HEK293 (cell line): ENCODE measurements around the gene AP1G2.

Experiments
- CTCF ChIA-PET: fragments of 350-600 bp; formaldehyde crosslinking; extraction: SDS; loops from one replicate; lab custom pipeline; 2021; ENCODE audit warnings: antibody characterized with exemption; lab: Yijun Ruan, JAX
- POLR2A ChIA-PET: fragments of 300-600 bp; formaldehyde crosslinking; extraction: SDS; loops from one replicate; lab custom pipeline; 2020; ENCODE audit warnings: antibody characterized with exemption, inconsistent platforms; lab: Yijun Ruan, JAX
- H3K27ac ChIP-seq: fragments of 200-500 bp; sonication (Bioruptor generic); 2 replicates; pipeline ENCODE4 v1.5.1; 2014; ENCODE audit warnings: low read depth, low read length, control low read depth, inconsistent platforms; ENCODE audit errors: extremely low read depth
- H3K36me3 ChIP-seq, 2 experiments: fragments of 200-500 bp in 1 of 2; sonication (Bioruptor generic) in 1 of 2; 1 replicate in 1 of 2; 2 replicates in 1 of 2; pipeline ENCODE4 v1.5.1; 2014 to 2017; ENCODE audit warnings: inconsistent platforms in 2 of 2, low read length in 2 of 2; ENCODE audit not compliant: control insufficient read depth in 2 of 2, insufficient read depth in 1 of 2
- H3K4me1 ChIP-seq: fragments of 200-500 bp; sonication (Bioruptor generic); 2 replicates; pipeline ENCODE4 v1.5.1; 2014; ENCODE audit warnings: mild to moderate bottlenecking, low read length, inconsistent platforms; ENCODE audit not compliant: control insufficient read depth, insufficient read depth
- H3K4me3 ChIP-seq: 2 replicates; pipeline ENCODE4 v1.5.1; 2011; ENCODE audit warnings: low read depth, mild to moderate bottlenecking, control low read depth, low read length, moderate library complexity
- H3K9me3 ChIP-seq: fragments of 200-500 bp; sonication (Bioruptor generic); 2 replicates; pipeline ENCODE4 v1.5.1; 2014; ENCODE audit warnings: low read depth, low read length, inconsistent platforms; ENCODE audit not compliant: control insufficient read depth, insufficient read depth
- GLIS2 ChIP-seq: fragments of 450-650 bp; formaldehyde crosslinking; IDR thresholded peaks from 2 replicates; pipeline ENCODE4 v1.5.1; 2016; ENCODE audit warnings: missing biosample characterization, missing genetic modification characterization
- HOXA7 ChIP-seq: sonication (generic); formaldehyde crosslinking; IDR thresholded peaks from 2 replicates; pipeline ENCODE4 v1.8.1; 2022; ENCODE audit warnings: missing genetic modification reagents, borderline replicate concordance
- KLF17 ChIP-seq: fragments of 450-650 bp; formaldehyde crosslinking; IDR thresholded peaks from 2 replicates; pipeline ENCODE4 v1.5.1; 2016; ENCODE audit warnings: missing biosample characterization, missing genetic modification characterization
- ZBTB8A ChIP-seq: fragments of 450-650 bp; formaldehyde crosslinking; IDR thresholded peaks from 2 replicates; pipeline ENCODE4 v1.5.1; 2016; ENCODE audit warnings: missing biosample characterization, missing genetic modification characterization
- ZNF114 ChIP-seq: fragments of 450-650 bp; formaldehyde crosslinking; IDR thresholded peaks from 2 replicates; pipeline ENCODE4 v1.5.0; 2017; ENCODE audit warnings: missing biosample characterization, missing genetic modification characterization
- ZNF138 ChIP-seq: fragments of 450-650 bp; formaldehyde crosslinking; IDR thresholded peaks from 2 replicates; pipeline ENCODE4 v1.5.1; 2016; ENCODE audit warnings: missing biosample characterization, missing genetic modification characterization, borderline replicate concordance
- ZNF211 ChIP-seq: fragments of 450-650 bp; formaldehyde crosslinking; IDR thresholded peaks from 2 replicates; pipeline ENCODE4 v1.5.1; 2016; ENCODE audit warnings: low read depth, missing biosample characterization, missing genetic modification characterization
- ZNF24 ChIP-seq: fragments of 450-650 bp; formaldehyde crosslinking; IDR thresholded peaks from 2 replicates; pipeline ENCODE4 v1.5.1; 2016; ENCODE audit warnings: missing biosample characterization, missing genetic modification characterization
- ZNF266 ChIP-seq: fragments of 450-650 bp; formaldehyde crosslinking; IDR thresholded peaks from 2 replicates; pipeline ENCODE4 v1.5.1; 2016; ENCODE audit warnings: missing biosample characterization, missing genetic modification characterization, low read depth
- ZNF366 ChIP-seq: fragments of 450-650 bp; formaldehyde crosslinking; conservative IDR thresholded peaks from 2 replicates; pipeline ENCODE4 v1.5.1; 2016; ENCODE audit warnings: missing biosample characterization, missing genetic modification characterization
- ZNF37A ChIP-seq: fragments of 450-650 bp; IDR thresholded peaks from 2 replicates; pipeline ENCODE4 v1.5.1; 2018; ENCODE audit warnings: missing biosample characterization, missing genetic modification characterization
- ZNF433 ChIP-seq: fragments of 450-650 bp; formaldehyde crosslinking; IDR thresholded peaks from 2 replicates; pipeline ENCODE4 v1.5.1; 2016; ENCODE audit warnings: missing biosample characterization, missing genetic modification characterization, low read depth
- ZNF501 ChIP-seq: fragments of 450-650 bp; formaldehyde crosslinking; IDR thresholded peaks from 2 replicates; pipeline ENCODE4 v1.5.1; 2016; ENCODE audit warnings: missing biosample characterization, missing genetic modification characterization
- ZNF514 ChIP-seq: fragments of 450-650 bp; formaldehyde crosslinking; IDR thresholded peaks from 2 replicates; pipeline ENCODE4 v1.5.1; 2016; ENCODE audit warnings: missing biosample characterization, missing genetic modification characterization
- ZNF529 ChIP-seq: fragments of 450-650 bp; formaldehyde crosslinking; IDR thresholded peaks from 2 replicates; pipeline ENCODE4 v1.5.1; 2017; ENCODE audit warnings: missing genetic modification characterization, missing biosample characterization; ENCODE audit not compliant: insufficient replicate concordance
- ZNF596 ChIP-seq: fragments of 450-650 bp; IDR thresholded peaks from 2 replicates; pipeline ENCODE4 v1.5.0; 2018; ENCODE audit warnings: missing biosample characterization, mild to moderate bottlenecking, missing genetic modification characterization, moderate library complexity
- ZNF624 ChIP-seq: fragments of 450-650 bp; formaldehyde crosslinking; IDR thresholded peaks from 2 replicates; pipeline ENCODE4 v1.5.1; 2017; ENCODE audit warnings: missing biosample characterization, missing genetic modification characterization
- ZSCAN16 ChIP-seq: fragments of 450-650 bp; formaldehyde crosslinking; IDR thresholded peaks from 2 replicates; pipeline ENCODE4 v1.5.1; 2016; ENCODE audit warnings: missing biosample characterization, missing genetic modification characterization
- ZSCAN5A ChIP-seq: fragments of 450-650 bp; formaldehyde crosslinking; IDR thresholded peaks from 2 replicates; pipeline ENCODE4 v1.5.1; 2016; ENCODE audit warnings: missing biosample characterization, missing genetic modification characterization
- TF ChIP-seq, protein P1 (sequence below): fragments of 450-650 bp; formaldehyde crosslinking; conservative IDR thresholded peaks from 2 replicates; pipeline ENCODE4 v1.5.1; 2016; ENCODE audit warnings: low read depth, missing biosample characterization, missing genetic modification characterization

AP1G2 gene

GRCh38 chr14:23558346-23559009 is 9.1 kb downstream of the AP1G2 start:
- H3K4me1 ChIP-seq = peaks cover 7% of the 10 kb centered on the region
- peaks cover 10 to 57% of the 10 kb centered on the region in 2 experiments; a peak in 2 of 3 replicates for H3K36me3 ChIP-seq
- ChIA-PET CTCF (interaction anchor here (0.5 to 10.1 kb wide), 15 partner anchors 9 to 689 kb away, joined by 3 to 338 read pairs (median 4); partner anchors contain the start of genes AP1G2 and PABPN1), POLR2A (interaction anchor here (0.6 to 1.5 kb wide), 5 partner anchors 80 to 580 kb away, joined by 3 to 5 read pairs (median 3); partner anchors contain the start of genes BCL2L2, PABPN1 and PSME1)
- no peaks in the 10 kb centered on the region for H3K9me3 ChIP-seq
- H3K4me3 ChIP-seq = no peak overlapping the region
- no peak for TF ChIP-seq ZSCAN16 (tag by site-specific recombination)
- no peak for TF ChIP-seq ZNF211 (tag by site-specific recombination)
- TF ChIP-seq ZNF114 = no peak
- no peak for TF ChIP-seq HOXA7 (CRISPR knock-in tag)
- no peak for TF ChIP-seq ZNF624
- no peak for TF ChIP-seq ZNF501 (tag by site-specific recombination)
- no peak for TF ChIP-seq ZNF514
- TF ChIP-seq ZNF138 (tag by site-specific recombination) = no peak
- TF ChIP-seq ZNF433 (tag by site-specific recombination) = no peak
- no peak for TF ChIP-seq GLIS2
- no peak for TF ChIP-seq ZBTB8A (tag by site-specific recombination)
- TF ChIP-seq, protein P1, sequence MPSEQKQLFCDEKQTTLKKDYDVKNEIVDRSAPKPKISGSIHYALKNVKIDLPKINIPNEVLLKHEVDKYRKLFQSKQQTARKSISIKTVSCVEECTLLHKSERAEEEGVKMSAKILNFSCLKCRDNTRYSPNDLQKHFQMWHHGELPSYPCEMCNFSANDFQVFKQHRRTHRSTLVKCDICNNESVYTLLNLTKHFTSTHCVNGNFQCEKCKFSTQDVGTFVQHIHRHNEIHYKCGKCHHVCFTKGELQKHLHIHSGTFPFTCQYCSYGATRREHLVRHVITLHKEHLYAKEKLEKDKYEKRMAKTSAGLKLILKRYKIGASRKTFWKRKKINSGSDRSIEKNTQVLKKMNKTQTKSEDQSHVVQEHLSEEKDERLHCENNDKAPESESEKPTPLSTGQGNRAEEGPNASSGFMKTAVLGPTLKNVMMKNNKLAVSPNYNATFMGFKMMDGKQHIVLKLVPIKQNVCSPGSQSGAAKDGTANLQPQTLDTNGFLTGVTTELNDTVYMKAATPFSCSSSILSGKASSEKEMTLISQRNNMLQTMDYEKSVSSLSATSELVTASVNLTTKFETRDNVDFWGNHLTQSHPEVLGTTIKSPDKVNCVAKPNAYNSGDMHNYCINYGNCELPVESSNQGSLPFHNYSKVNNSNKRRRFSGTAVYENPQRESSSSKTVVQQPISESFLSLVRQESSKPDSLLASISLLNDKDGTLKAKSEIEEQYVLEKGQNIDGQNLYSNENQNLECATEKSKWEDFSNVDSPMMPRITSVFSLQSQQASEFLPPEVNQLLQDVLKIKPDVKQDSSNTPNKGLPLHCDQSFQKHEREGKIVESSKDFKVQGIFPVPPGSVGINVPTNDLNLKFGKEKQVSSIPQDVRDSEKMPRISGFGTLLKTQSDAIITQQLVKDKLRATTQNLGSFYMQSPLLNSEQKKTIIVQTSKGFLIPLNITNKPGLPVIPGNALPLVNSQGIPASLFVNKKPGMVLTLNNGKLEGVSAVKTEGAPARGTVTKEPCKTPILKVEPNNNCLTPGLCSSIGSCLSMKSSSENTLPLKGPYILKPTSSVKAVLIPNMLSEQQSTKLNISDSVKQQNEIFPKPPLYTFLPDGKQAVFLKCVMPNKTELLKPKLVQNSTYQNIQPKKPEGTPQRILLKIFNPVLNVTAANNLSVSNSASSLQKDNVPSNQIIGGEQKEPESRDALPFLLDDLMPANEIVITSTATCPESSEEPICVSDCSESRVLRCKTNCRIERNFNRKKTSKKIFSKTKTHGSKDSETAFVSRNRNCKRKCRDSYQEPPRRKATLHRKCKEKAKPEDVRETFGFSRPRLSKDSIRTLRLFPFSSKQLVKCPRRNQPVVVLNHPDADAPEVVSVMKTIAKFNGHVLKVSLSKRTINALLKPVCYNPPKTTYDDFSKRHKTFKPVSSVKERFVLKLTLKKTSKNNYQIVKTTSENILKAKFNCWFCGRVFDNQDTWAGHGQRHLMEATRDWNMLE (tag by site-specific recombination) = no peak
- TF ChIP-seq ZNF24 (tag by site-specific recombination) = no peak
- no peak for TF ChIP-seq ZSCAN5A (tag by site-specific recombination)
- TF ChIP-seq ZNF37A = no peak
- TF ChIP-seq ZNF366 (tag by site-specific recombination) = no peak
- no peak for TF ChIP-seq ZNF266
- TF ChIP-seq ZNF596 (tag by site-specific recombination) = no peak
- TF ChIP-seq KLF17 (tag by site-specific recombination) = no peak
- TF ChIP-seq ZNF529 = no peak
- peak overlapping the region; percentile 49; the same call in 1 of the 2 replicates for H3K27ac ChIP-seq
